Smooth muscle cell of the brain vasculature (primary cell): ENCODE results near the gene DCPS.
"Not testable (repeated sequence)": the region's sequence is repeated elsewhere in the genome, so short reads cannot be mapped to it uniquely, and the experiment has no call there.

Experiments
- DNase-seq: peaks from one replicate; pipeline ENCODE4 v3.0.0-alpha.2; 2012; ENCODE audit warnings: low read depth, low spot score

DCPS gene

GRCh38 chr11:126303623-126304456 lies at the start of gene DCPS:
Gene DCPS (plus strand): TSS chr11:126304060. CDS start chr11:126304081, 21 bp downstream.
- DNase-seq, result peak; percentile 70

- DNase-seq, result no peak
Measured at GRCh38 chr11:126254819-126255218, 49.0 kb upstream of the DCPS start.

- not testable (repeated sequence) for DNase-seq
Measured at GRCh38 chr11:126255507-126255906, 48.4 kb upstream of the DCPS start.

GRCh38 chr11:126256216-126256615 lies 47.6 kb upstream of the DCPS start:
- DNase-seq, result no peak

- no peak for DNase-seq
Measured at GRCh38 chr11:126257144-126257543, 46.7 kb upstream of the DCPS start.

GRCh38 chr11:126257764-126258163 lies 46.1 kb upstream of the DCPS start:
- DNase-seq, result no peak

- no peak for DNase-seq
Measured at GRCh38 chr11:126262216-126262615, 41.6 kb upstream of the DCPS start.

GRCh38 chr11:126263489-126263888 lies 40.4 kb upstream of the DCPS start:
- DNase-seq, result no peak

GRCh38 chr11:126265811-126266210 lies 38.0 kb upstream of the DCPS start:
- DNase-seq, result no peak

- DNase-seq, result no peak
Measured at GRCh38 chr11:126267650-126268049, 36.2 kb upstream of the DCPS start.

GRCh38 chr11:126268361-126268707 lies 35.5 kb upstream of the DCPS start:
- no peak for DNase-seq

GRCh38 chr11:126268708-126269579 lies 34.9 kb upstream of the DCPS start, which contains the start of the genes FOXRED1 and SRPRA:
Gene FOXRED1 (plus strand): TSS chr11:126269154. CDS start chr11:126269207, 53 bp downstream.
Gene SRPRA (minus strand): TSS chr11:126268895. CDS start chr11:126268804, 91 bp downstream.
- DNase-seq, result peak; percentile 96

- DNase-seq, result no peak
Measured at GRCh38 chr11:126277322-126277721, 26.5 kb upstream of the DCPS start.

- DNase-seq, result no peak
Measured at GRCh38 chr11:126277780-126278179, 26.1 kb upstream of the DCPS start.

- no peak for DNase-seq
Measured at GRCh38 chr11:126279191-126279590, 24.7 kb upstream of the DCPS start.

GRCh38 chr11:126280595-126280994 lies 23.3 kb upstream of the DCPS start:
- no peak for DNase-seq

GRCh38 chr11:126281245-126281644 lies 22.6 kb upstream of the DCPS start:
- no peak for DNase-seq

- DNase-seq, result no peak
Measured at GRCh38 chr11:126281666-126282175, 22.1 kb upstream of the DCPS start.

GRCh38 chr11:126282361-126282735 lies 21.5 kb upstream of the DCPS start:
- DNase-seq, result no peak

- no peak for DNase-seq
Measured at GRCh38 chr11:126282736-126283591, 20.9 kb upstream of the DCPS start, which contains the start of gene TIRAP. Gene TIRAP (plus strand): TSS chr11:126283093. CDS start chr11:126290895, 7,802 bp downstream.

GRCh38 chr11:126284829-126285228 lies 19.0 kb upstream of the DCPS start:
- peak; percentile 80 for DNase-seq
